ENCODE measurements around the gene CLCNKA. TPM values are rescaled to one million over a fixed set of nuclear protein-coding genes. Genes with fewer than 3 reads are reported as not detected.

The CLCNKA gene
- total and polyA plus RNA-seq, 2 of the 8 experiments (the other 6 are each of a cell fraction or from before 2014, with no cell fraction given) = 0.95 to 2.0 TPM

DNA sequence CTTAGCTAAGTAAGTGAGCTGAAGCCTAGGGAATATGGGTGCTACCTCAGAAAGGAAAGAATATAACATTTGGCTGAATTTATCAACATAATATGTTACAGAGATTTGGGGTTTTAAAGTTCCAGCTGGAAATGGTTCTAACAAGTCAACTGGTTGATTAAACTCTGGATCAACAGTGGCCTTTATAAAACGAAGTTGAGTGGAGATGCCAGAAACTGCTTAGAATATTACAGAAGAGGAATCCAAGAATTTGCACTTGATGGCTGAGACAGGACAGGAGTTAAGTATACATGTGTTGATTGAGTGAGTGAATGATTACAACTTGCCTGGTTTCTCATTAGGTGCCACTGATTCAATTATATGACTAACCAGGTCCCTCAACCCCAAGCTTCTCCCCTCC lies 38.6 kb upstream of the CLCNKA start:
- FAIRE-seq (no peak), DNase-seq (ENCODE audit: low read depth in 1 of 2, low spot score in 2 of 2) (no peak)
- 0 out of 4 replicates have a peak, but pooled peaks cover 0 to 6% of the 10 kb centered on the region in 2 experiments for H3K9me3 ChIP-seq (ENCODE audit: insufficient read depth in 2 of 2, low read depth in 1 of 2, low read length in 1 of 2)
- no peak overlapping the region for H2BK12ac ChIP-seq (ENCODE audit: low read depth, low read length)
- ChIA-PET POLR2A (ENCODE audit: partially characterized antibody) (no interaction called here), CTCF (ENCODE audit: partially characterized antibody) (interaction anchor here (1.0 to 1.2 kb wide), 2 partner anchors 20 to 191 kb away, joined by 3 to 5 read pairs; no protein-coding TSS in a partner anchor)
- H2BK5ac ChIP-seq (ENCODE audit: low read depth, low read length) = no peak overlapping the region
- no peaks in the 10 kb centered on the region for H4K20me1 ChIP-seq (replicated peaks in 1 of 2; ENCODE audit: control insufficient read depth in 1 of 2, insufficient read depth in 2 of 2, low read length in 2 of 2)
- H2BK15ac ChIP-seq (ENCODE audit: low read length) = no peak overlapping the region
- no peak overlapping the region for H2BK20ac ChIP-seq (ENCODE audit: low read length)
- H4K8ac ChIP-seq (ENCODE audit: extremely low read depth, insufficient read depth, low read length) = no peak overlapping the region
- no peaks in the 10 kb centered on the region for H3K79me2 ChIP-seq (ENCODE audit: control insufficient read depth in 1 of 2, insufficient read depth in 2 of 2, low read length in 2 of 2)
- H3K4me2 ChIP-seq (ENCODE audit: insufficient read depth in 1 of 2, low read depth in 2 of 2, low read length in 2 of 2) = no peak overlapping the region
- TF ChIP-seq CBX8 (IDR thresholded peaks at IDR 0.05; ENCODE audit: borderline replicate concordance, low read depth, low read length) (no peak), PHF8 (conservative IDR thresholded peaks at IDR 0.05; ENCODE audit: low read depth, low read length) (no peak), BACH1 (IDR thresholded peaks at IDR 0.05; ENCODE audit: low read length) (no peak), TEAD4 (IDR thresholded peaks at IDR 0.05; ENCODE audit: low read depth, low read length) (no peak), SP1 (IDR thresholded peaks at IDR 0.05; ENCODE audit: low read depth, low read length) (no peak)
- H3K4me1 ChIP-seq (replicated peaks in 1 of 4; ENCODE audit: control insufficient read depth in 3 of 4, insufficient read depth in 4 of 4, low read length in 3 of 4) = no peaks in the 10 kb centered on the region
- H2BK120ac ChIP-seq (replicated peaks; ENCODE audit: low read depth, low read length) = no peak overlapping the region
- no peak overlapping the region for H3K14ac ChIP-seq (ENCODE audit: insufficient read length)
- H2AK5ac ChIP-seq (ENCODE audit: low read depth, low read length) = no peak overlapping the region
- no peak overlapping the region for H4K91ac ChIP-seq (replicated peaks; ENCODE audit: insufficient read length, low read length)
- no peak overlapping the region for H3K4ac ChIP-seq (replicated peaks; ENCODE audit: insufficient read length, low read depth, low read length)
- H3K23me2 ChIP-seq (ENCODE audit: low read depth, low read length) = no peaks in the 10 kb centered on the region; the same call in 1 of the 2 replicates
- no peak overlapping the region for H2AFZ ChIP-seq (ENCODE audit: low read length)
- H3K9ac ChIP-seq (replicated peaks in 1 of 4; ENCODE audit: extremely low read depth in 1 of 4, low read depth in 3 of 4, low read length in 3 of 4) = no peak overlapping the region
- no peaks in the 10 kb centered on the region for H3K79me1 ChIP-seq (ENCODE audit: low read depth, low read length)
- H4K5ac ChIP-seq (ENCODE audit: insufficient read length, low read depth, low read length) = no peak overlapping the region
- H3K4me3 ChIP-seq (ENCODE audit: extremely low read depth in 1 of 4, insufficient read depth in 2 of 4, low read depth in 3 of 4, low read length in 4 of 4) = no peak overlapping the region
- no peak overlapping the region for H3K27ac ChIP-seq (ENCODE audit: low read depth, low read length)
- H3K23ac ChIP-seq (ENCODE audit: insufficient read length) = no peak overlapping the region
- 32% methylated on average over 1 of the region's 1 CpG; no CpG with 5 or more reads in 1 of the 2 experiments for WGBS, 2 experiments (ENCODE audit: extremely low coverage in 1 of 2, insufficient coverage in 1 of 2, insufficient read length in 1 of 2, insufficient replicate concordance in 2 of 2, low coverage in 1 of 2, low lambda C conversion rate in 2 of 2, missing lambda C conversion rate in 1 of 2)
- no peak overlapping the region for H3K56ac ChIP-seq (replicated peaks; ENCODE audit: insufficient read length, low read depth, low read length)
- H3K27me3 ChIP-seq (replicated peaks in 1 of 4; ENCODE audit: control insufficient read depth in 3 of 4, extremely low read depth in 1 of 4, insufficient read depth in 3 of 4, low read length in 3 of 4) = no peaks in the 10 kb centered on the region
- H3K18ac ChIP-seq (ENCODE audit: extremely low read depth, low read length) = no peak overlapping the region
- no peaks in the 10 kb centered on the region for H3K36me3 ChIP-seq (ENCODE audit: control insufficient read depth in 2 of 4, insufficient read depth in 4 of 4, low read length in 3 of 4)
